Endothelial cell of umbilical vein (primary cell): ENCODE measurements around the gene MREG. TPM values are rescaled to one million over a fixed set of nuclear protein-coding genes. Genes with fewer than 3 reads are reported as not detected.

ENCODE experiments used
- BruUV-seq: library from RNA; stranded (reverse); fragments of 400-500 nt; replicated peaks from 2 replicates; lab custom pipeline; 2021; lab: Mats Ljungman, UMichigan
- CTCF ChIA-PET: fragments of 300-600, 350-600 bp; sonication (Branson Sonifier 250); formaldehyde crosslinking; loops from one replicate; lab custom pipeline; 2021; ENCODE audit warnings: antibody characterized with exemption, inconsistent platforms; lab: Charles Lee
- POLR2A ChIA-PET: fragments of 300-600, 350-600 bp; sonication (Branson Sonifier 250); formaldehyde crosslinking; loops from one replicate; lab custom pipeline; 2021; ENCODE audit warnings: antibody characterized with exemption, inconsistent platforms; lab: Charles Lee
- DNase-seq: peaks from one replicate; pipeline ENCODE4 v3.0.0-alpha.2; 2011; ENCODE audit warnings: low read depth, low spot score
- FAIRE-seq: peaks from 2 replicates; lab custom pipeline; 2011; peaks lifted over from hg19 to GRCh38; lab: Jason Lieb, UNC
- H2AFZ ChIP-seq: 2 replicates; pipeline ENCODE4 v1.6.0; 2012; ENCODE audit warnings: low read depth, low read length, control low read depth, inconsistent platforms
- H3K27ac ChIP-seq: 2 replicates; pipeline ENCODE4 v1.5.1; 2011; ENCODE audit warnings: low read depth, mild to moderate bottlenecking, control low read depth, low read length, moderate library complexity; ENCODE audit not compliant: insufficient read depth
- H3K27me3 ChIP-seq, 2 experiments: 2 replicates each; pipeline versions ENCODE4 v1.6.0 to v1.6.1; 2011; ENCODE audit warnings: low read length in 2 of 2, mixed read lengths in 1 of 2; ENCODE audit not compliant: control insufficient read depth in 2 of 2, insufficient read depth in 2 of 2
- H3K36me3 ChIP-seq, 2 experiments: 2 replicates in 1 of 2; 3 replicates in 1 of 2; pipeline ENCODE4 v1.5.1; 2011; ENCODE audit warnings: low read length in 2 of 2, mild to moderate bottlenecking in 1 of 2, moderate library complexity in 1 of 2; ENCODE audit not compliant: control insufficient read depth in 2 of 2, insufficient read depth in 2 of 2; ENCODE audit errors: extremely low read depth in 1 of 2
- H3K4me1 ChIP-seq: 3 replicates; pipeline ENCODE4 v1.5.1; 2011; ENCODE audit warnings: mild to moderate bottlenecking, low read length; ENCODE audit not compliant: control insufficient read depth, insufficient read depth; ENCODE audit errors: extremely low read depth
- H3K4me2 ChIP-seq: 2 replicates; pipeline ENCODE4 v1.6.1; 2011; ENCODE audit warnings: low read length, control low read depth, mixed read lengths; ENCODE audit not compliant: insufficient read depth
- H3K4me3 ChIP-seq, 3 experiments: fragments of 200-600 bp in 1 of 3; sonication (generic), shearing (Covaris generic) in 1 of 3; replicated peaks in 1 of 3; 2 replicates each; pipeline ENCODE4 v1.5.1; 2011 to 2016; ENCODE audit warnings: control low read depth in 3 of 3, low read length in 3 of 3, mild to moderate bottlenecking in 2 of 3, inconsistent platforms in 1 of 3, low read depth in 1 of 3, moderate library complexity in 1 of 3; ENCODE audit not compliant: insufficient read depth in 1 of 3
- H3K79me2 ChIP-seq: 2 replicates; pipeline ENCODE4 v1.6.0; 2012; ENCODE audit warnings: low read length, inconsistent platforms; ENCODE audit not compliant: control insufficient read depth, insufficient read depth
- H3K9ac ChIP-seq: replicated peaks from 2 replicates; pipeline ENCODE3; 2011; ENCODE audit warnings: low read length, control low read depth; ENCODE audit not compliant: insufficient read depth; ENCODE audit errors: extremely low read depth
- H3K9me1 ChIP-seq: replicated peaks from 3 replicates; pipeline ENCODE4 v1.6.0; 2011; ENCODE audit warnings: mild to moderate bottlenecking, low read length; ENCODE audit not compliant: control insufficient read depth, insufficient read depth; ENCODE audit errors: extremely low read depth
- H3K9me3 ChIP-seq: replicated peaks from 2 replicates; pipeline ENCODE4 v1.5.1; 2012; ENCODE audit warnings: low read length, inconsistent platforms; ENCODE audit not compliant: control insufficient read depth, insufficient read depth
- H4K20me1 ChIP-seq: replicated peaks from 2 replicates; pipeline ENCODE3; 2011; ENCODE audit warnings: mild to moderate bottlenecking, low read length; ENCODE audit not compliant: control insufficient read depth, insufficient read depth; ENCODE audit errors: extremely low read depth
- CTCF ChIP-seq, 2 donors: IDR thresholded peaks; 1 replicate in 1 of 2; 2 replicates in 1 of 2; pipeline ENCODE4 v1.5.1; 2011; ENCODE audit warnings: low read length in 2 of 2, mild to moderate bottlenecking in 2 of 2, moderate library complexity in 2 of 2, control low read depth in 1 of 2, inconsistent platforms in 1 of 2, low read depth in 1 of 2; ENCODE audit not compliant: insufficient read depth in 1 of 2; ENCODE audit errors: extremely low read depth in 1 of 2
- EZH2 ChIP-seq: IDR thresholded peaks from 2 replicates; pipeline ENCODE4 v1.6.1; 2012; ENCODE audit warnings: borderline replicate concordance, low read depth, mild to moderate bottlenecking, moderate library complexity, low read length, inconsistent platforms; ENCODE audit not compliant: severe bottlenecking
- FOS ChIP-seq: IDR thresholded peaks from 2 replicates; pipeline ENCODE4 v1.6.1; 2011; ENCODE audit warnings: mild to moderate bottlenecking, low read length, moderate library complexity, borderline replicate concordance; ENCODE audit not compliant: insufficient read depth
- GATA2 ChIP-seq: IDR thresholded peaks from 2 replicates; pipeline ENCODE4 v1.7.0; 2011; ENCODE audit warnings: low read depth, mild to moderate bottlenecking, moderate library complexity, mixed read lengths, low read length; ENCODE audit not compliant: insufficient read length, insufficient read depth
- JUN ChIP-seq: IDR thresholded peaks from 2 replicates; pipeline ENCODE4 v1.6.1; 2011; ENCODE audit warnings: borderline replicate concordance, low read depth; ENCODE audit not compliant: insufficient read length, insufficient read depth
- MYC ChIP-seq: IDR thresholded peaks from one replicate; pipeline ENCODE4 v1.6.1; 2011; ENCODE audit warnings: mild to moderate bottlenecking, low read depth, low read length
- POLR2A ChIP-seq: IDR thresholded peaks from 2 replicates; pipeline ENCODE4 v1.6.1; 2012; ENCODE audit warnings: low read depth, mild to moderate bottlenecking, control low read depth, low read length
- POLR2AphosphoS5 ChIP-seq: IDR thresholded peaks from 2 replicates; pipeline ENCODE4 v1.6.1; 2012; ENCODE audit warnings: low read depth, mild to moderate bottlenecking, control low read depth, low read length, moderate library complexity; ENCODE audit not compliant: insufficient read depth
- dilution Hi-C: fragments of 300-500 bp; cut with MboI; formaldehyde crosslinking; loops from one replicate; pipeline ENCODE4 v1.15.0; 2019; ENCODE audit warnings: low sequenced_read_pairs; ENCODE audit not compliant: extremely low pct_ligation_motif_present
- intact Hi-C: fragments of 100-400 bp; cut with micrococcal nuclease; formaldehyde crosslinking; loops from one replicate; pipeline ENCODE4 v1.10.0; 2022
- polyA plus RNA-seq, 4 experiments: library from polyadenylated mRNA; depleted of rRNA in 3 of 4; stranded (reverse) in 3 of 4; unstranded in 1 of 4; fragments of >200 nt; gene quantifications; 2 replicates each; pipeline versions ENCODE4 v1.2.1 to v1.2.3, GENCODE V29; 2011 to 2012; ENCODE audit warnings: missing spikeins in 1 of 4
- total RNA-seq: library from RNA; stranded (reverse); gene quantifications from 2 replicates; pipeline ENCODE4 v1.2.3, GENCODE V29; 2021
- TF ChIP-seq, protein P1 (sequence below): IDR thresholded peaks from 2 replicates; pipeline ENCODE4 v1.6.1; 2011; ENCODE audit not compliant: insufficient read depth, insufficient read length

Gene MREG
- total and polyA plus RNA-seq, 2 donors (not counting 3 experiments of a cell fraction or from before 2014, with no cell fraction given) = 0.41 to 3.9 TPM

- H3K4me1 ChIP-seq = no peaks in the 10 kb centered on the region
- H3K9me1 ChIP-seq = no peaks in the 10 kb centered on the region
- intact Hi-C loops = no loop called here
- H3K27ac ChIP-seq = no peak overlapping the region
- H3K4me3 ChIP-seq = no peak overlapping the region
- no TSS peak for BruUV-seq
- H3K4me2 ChIP-seq = no peak overlapping the region
- DNase-seq (no peak), FAIRE-seq (no peak)
- no peak for TF ChIP-seq POLR2AphosphoS5
- no peak for TF ChIP-seq GATA2
- TF ChIP-seq, protein P1, sequence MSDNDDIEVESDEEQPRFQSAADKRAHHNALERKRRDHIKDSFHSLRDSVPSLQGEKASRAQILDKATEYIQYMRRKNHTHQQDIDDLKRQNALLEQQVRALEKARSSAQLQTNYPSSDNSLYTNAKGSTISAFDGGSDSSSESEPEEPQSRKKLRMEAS = no peak
- no peak for TF ChIP-seq JUN
- no peak for TF ChIP-seq FOS
- TF ChIP-seq EZH2 = no peak
- TF ChIP-seq CTCF (IDR thresholded peaks at IDR 0.05; ENCODE audit: extremely low read depth in 1 of 2, insufficient read depth in 1 of 2, low read depth in 1 of 2, low read length in 2 of 2) = no peak
- TF ChIP-seq MYC = no peak
- no peak for TF ChIP-seq POLR2A
- no peak overlapping the region for H3K9ac ChIP-seq
- dilution Hi-C loops = no loop called here
- ChIA-PET POLR2A (no interaction called here), CTCF (interaction anchor here (2.8 to 3.5 kb wide), 2 partner anchors 10 to 20 kb away, joined by 13 to 19 read pairs; no protein-coding TSS in a partner anchor)
- no peak overlapping the region for H2AFZ ChIP-seq
- H3K36me3 ChIP-seq = no peaks in the 10 kb centered on the region
- no peaks in the 10 kb centered on the region for H3K79me2 ChIP-seq
- no peaks in the 10 kb centered on the region for H3K9me3 ChIP-seq
- no peaks in the 10 kb centered on the region for H4K20me1 ChIP-seq
- H3K27me3 ChIP-seq = no peaks in the 10 kb centered on the region
Observed at GRCh38 chr2:216043949-216044348, 30.6 kb upstream of the MREG start.
